SK-N-SH treated with all-trans-retinoic acid at 6 μM for 48 hours (cell line): ENCODE results near the gene CD180.

ENCODE experiments used
- ATAC-seq: fragments of 200-7000 bp; cut with Tn5 transposase; 3 replicates; pipeline ENCODE4 v1.9.1; 2020; ENCODE audit warnings: mild to moderate bottlenecking, moderate library complexity
- BACH2 ChIP-seq: fragments of 250-450 bp; sonication (Bioruptor Pico); IDR thresholded peaks from 2 replicates; pipeline ENCODE4 v1.9.0; 2021; ENCODE audit warnings: mild to moderate bottlenecking, borderline replicate concordance
- CREB5 ChIP-seq: fragments of 250-450 bp; sonication (Bioruptor Pico); IDR thresholded peaks from 2 replicates; pipeline ENCODE4 v1.5.1; 2020; ENCODE audit warnings: low read depth, mild to moderate bottlenecking, moderate library complexity
- CSDC2 ChIP-seq: fragments of 250-450 bp; sonication (Bioruptor Pico); IDR thresholded peaks from 2 replicates; pipeline ENCODE4 v1.5.0; 2020; ENCODE audit warnings: mild to moderate bottlenecking, moderate library complexity
- CSRNP3 ChIP-seq: fragments of 250-450 bp; sonication (Bioruptor Pico); IDR thresholded peaks from 2 replicates; pipeline ENCODE4 v1.5.1; 2021; ENCODE audit warnings: mild to moderate bottlenecking, moderate library complexity
- ISL1 ChIP-seq: fragments of 250-450 bp; sonication (Bioruptor Pico); IDR thresholded peaks from 2 replicates; pipeline ENCODE4 v2.1.2; 2022; ENCODE audit warnings: mild to moderate bottlenecking, moderate library complexity
- OSR1 ChIP-seq: fragments of 250-450 bp; sonication (Bioruptor Pico); IDR thresholded peaks from 2 replicates; pipeline ENCODE4 v1.8.0; 2022; ENCODE audit warnings: moderate library complexity, mild to moderate bottlenecking, inconsistent platforms
- PATZ1 ChIP-seq: fragments of 250-450 bp; sonication (Bioruptor Pico); IDR thresholded peaks from 2 replicates; pipeline ENCODE4 v1.8.0; 2020; ENCODE audit warnings: mild to moderate bottlenecking, moderate library complexity, borderline replicate concordance
- PPARA ChIP-seq: fragments of 250-450 bp; sonication (Bioruptor Pico); IDR thresholded peaks from 2 replicates; pipeline ENCODE4 v1.5.0; 2020; ENCODE audit warnings: mild to moderate bottlenecking, borderline replicate concordance
- RARB ChIP-seq: fragments of 250-450 bp; sonication (Bioruptor Pico); IDR thresholded peaks from 2 replicates; pipeline ENCODE4 v1.8.0; 2021; ENCODE audit warnings: mild to moderate bottlenecking, moderate library complexity
- SNAI2 ChIP-seq: fragments of 250-450 bp; sonication (Bioruptor Pico); IDR thresholded peaks from 2 replicates; pipeline ENCODE4 v1.5.0; 2020; ENCODE audit warnings: mild to moderate bottlenecking, moderate library complexity
- TCF4 ChIP-seq: fragments of 250-450 bp; sonication (Bioruptor Pico); IDR thresholded peaks from 2 replicates; pipeline ENCODE4 v1.8.0; 2021; ENCODE audit warnings: mild to moderate bottlenecking, moderate library complexity, borderline replicate concordance
- TOX ChIP-seq: fragments of 250-450 bp; sonication (Bioruptor Pico); IDR thresholded peaks from 2 replicates; pipeline ENCODE4 v1.8.0; 2021; ENCODE audit warnings: mild to moderate bottlenecking, moderate library complexity, borderline replicate concordance
- TSHZ2 ChIP-seq: fragments of 250-450 bp; sonication (Bioruptor Pico); IDR thresholded peaks from 2 replicates; pipeline ENCODE4 v1.5.0; 2020; ENCODE audit warnings: mild to moderate bottlenecking, moderate library complexity
- ZC3H10 ChIP-seq: fragments of 250-450 bp; sonication (Bioruptor Pico); IDR thresholded peaks from 2 replicates; pipeline ENCODE4 v1.5.1; 2021; ENCODE audit warnings: mild to moderate bottlenecking, moderate library complexity
- ZFP3 ChIP-seq: fragments of 250-450 bp; sonication (Bioruptor Pico); IDR thresholded peaks from 2 replicates; pipeline ENCODE4 v1.5.0; 2020; ENCODE audit warnings: mild to moderate bottlenecking, moderate library complexity
- ZFP30 ChIP-seq: fragments of 450-650 bp; formaldehyde crosslinking; IDR thresholded peaks from 2 replicates; pipeline ENCODE4 v1.5.0; 2022; ENCODE audit warnings: mild to moderate bottlenecking, moderate library complexity
- ZNF565 ChIP-seq: fragments of 450-650 bp; formaldehyde crosslinking; conservative IDR thresholded peaks from 2 replicates; pipeline ENCODE4 v1.5.0; 2020; ENCODE audit warnings: low read depth, mild to moderate bottlenecking, moderate library complexity
- ZNF70 ChIP-seq: fragments of 450-650 bp; formaldehyde crosslinking; IDR thresholded peaks from 2 replicates; pipeline ENCODE4 v1.5.0; 2020; ENCODE audit warnings: mild to moderate bottlenecking, moderate library complexity
- ZNF8 ChIP-seq: fragments of 450-650 bp; formaldehyde crosslinking; IDR thresholded peaks from 2 replicates; pipeline ENCODE4 v1.5.0; 2020; ENCODE audit warnings: mild to moderate bottlenecking, moderate library complexity

Gene CD180

GRCh38 chr5:67143549-67143948 is 53.0 kb downstream of the CD180 start:
- TF ChIP-seq ZNF70 (CRISPR knock-in tag) (no peak), OSR1 (CRISPR knock-in tag) (no peak), CREB5 (CRISPR knock-in tag) (no peak), RARB (CRISPR knock-in tag) (no peak), ZC3H10 (CRISPR knock-in tag) (no peak)
- TF ChIP-seq, all 23 proteins: peak for 0
- no peak for ATAC-seq

GRCh38 chr5:67142816-67143215 is 53.8 kb downstream of the CD180 start:
- TF ChIP-seq SNAI2 (CRISPR knock-in tag), result no peak
- no peak for TF ChIP-seq ISL1
- TF ChIP-seq TSHZ2, result no peak
- no peak for TF ChIP-seq ZNF565 (CRISPR knock-in tag)
- TF ChIP-seq BACH2 (CRISPR knock-in tag), result no peak
- TF ChIP-seq RARB (CRISPR knock-in tag), result no peak
- TF ChIP-seq CSDC2 (CRISPR knock-in tag), result no peak
- no peak for TF ChIP-seq OSR1 (CRISPR knock-in tag)
- no peak for TF ChIP-seq ZNF8 (CRISPR knock-in tag)
- no peak for TF ChIP-seq CSRNP3 (CRISPR knock-in tag)
- TF ChIP-seq PPARA (CRISPR knock-in tag), result no peak
- TF ChIP-seq, all 23 proteins: peak for 0
- ATAC-seq, result no peak

- TF ChIP-seq CSDC2 (CRISPR knock-in tag) (no peak), TOX (CRISPR knock-in tag) (no peak), ZNF565 (CRISPR knock-in tag) (no peak), ZFP30 (CRISPR knock-in tag) (no peak), TCF4 (CRISPR knock-in tag) (no peak), BACH2 (CRISPR knock-in tag) (no peak), CREB5 (CRISPR knock-in tag) (no peak), ZNF70 (CRISPR knock-in tag) (no peak), PPARA (CRISPR knock-in tag) (no peak), OSR1 (CRISPR knock-in tag) (no peak), CSRNP3 (CRISPR knock-in tag) (no peak), PATZ1 (CRISPR knock-in tag) (no peak), ZNF8 (CRISPR knock-in tag) (no peak), ZFP3 (no peak), SNAI2 (CRISPR knock-in tag) (no peak)
- ATAC-seq, result no peak
These were observed 55.0 kb downstream of the CD180 start for GRCh38 chr5:67141644-67142043.
